KOPT-K1 (cell line): ENCODE results near the gene BNC2.
"Not testable (repeated sequence)": the region's sequence is repeated elsewhere in the genome, so short reads cannot be mapped to it uniquely, and the experiment has no call there.

ENCODE experiments used
- H3K27ac ChIP-seq: fragments of 200-600 bp; sonication (generic); 2 replicates; pipeline ENCODE4 v1.5.1; 2016; ENCODE audit warnings: antibody characterized with exemption, mild to moderate bottlenecking, low read depth, low read length; ENCODE audit not compliant: poor library complexity, severe bottlenecking
- H3K36me3 ChIP-seq: fragments of 200-600 bp; sonication (generic); 2 replicates; pipeline ENCODE4 v1.5.1; 2017; ENCODE audit warnings: antibody characterized with exemption, mild to moderate bottlenecking, low read length, moderate library complexity; ENCODE audit not compliant: insufficient read depth
- H3K9me3 ChIP-seq: fragments of 200-600 bp; sonication (generic); 2 replicates; pipeline ENCODE4 v1.5.1; 2017; ENCODE audit warnings: antibody characterized with exemption, low read length, mild to moderate bottlenecking; ENCODE audit not compliant: insufficient read depth, poor library complexity, severe bottlenecking

Gene BNC2

DNA sequence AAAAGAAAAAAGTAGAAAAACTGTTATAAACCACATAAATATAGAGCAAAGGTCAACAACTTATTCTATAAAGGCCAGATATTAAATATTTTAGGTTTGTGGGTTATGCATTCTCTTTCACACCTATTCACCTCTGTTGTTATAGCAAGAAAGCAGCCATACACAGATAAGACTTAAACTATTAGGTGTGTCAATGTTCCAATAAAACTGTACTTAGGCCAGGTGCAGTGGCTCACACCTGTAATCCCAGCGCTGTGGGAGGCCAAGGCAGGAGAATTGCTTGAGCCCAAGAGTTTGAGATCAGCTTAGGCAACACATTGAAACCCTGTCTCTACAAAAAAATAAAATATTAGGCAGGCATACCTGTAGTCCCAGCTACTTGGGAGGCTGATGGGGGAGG is 314.7 kb downstream of the BNC2 start:
- no peaks in the 10 kb centered on the region for H3K9me3 ChIP-seq
- H3K36me3 ChIP-seq: no peaks in the 10 kb centered on the region
- no peak overlapping the region for H3K27ac ChIP-seq

DNA sequence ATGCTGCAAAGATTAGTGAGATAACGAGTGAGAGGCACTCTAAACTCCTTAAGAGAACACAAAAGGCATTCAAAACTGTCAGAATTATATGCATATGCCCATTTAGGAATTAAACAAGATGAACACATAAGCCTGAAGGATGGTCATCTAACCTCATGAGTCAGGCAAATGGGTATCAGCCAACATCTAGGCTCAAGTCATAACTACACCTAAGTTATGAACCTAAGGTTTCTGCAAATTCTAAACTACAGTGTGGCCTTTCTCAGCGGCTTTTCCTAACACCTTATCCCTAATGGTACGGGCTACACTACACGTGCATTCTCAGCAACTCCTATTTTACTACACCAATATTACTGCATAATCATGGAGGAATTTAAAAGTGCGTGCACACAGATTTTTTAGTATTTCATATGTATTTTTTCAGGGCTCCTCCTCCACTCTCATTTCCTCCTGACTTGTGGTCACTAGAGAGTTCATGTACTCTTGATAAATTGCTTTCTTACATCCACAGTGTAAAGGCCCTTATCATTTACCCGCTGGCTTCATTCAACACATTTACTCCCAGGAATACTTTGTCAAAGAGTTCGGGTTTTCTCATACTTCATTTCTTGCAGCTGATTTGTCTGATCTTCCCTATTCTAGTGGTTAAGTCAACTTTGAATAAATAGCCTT is 316.5 kb downstream of the BNC2 start:
- H3K9me3 ChIP-seq: no peaks in the 10 kb centered on the region
- no peaks in the 10 kb centered on the region for H3K36me3 ChIP-seq
- H3K27ac ChIP-seq: no peak overlapping the region

- Histone ChIP-seq H3K27ac (no peak overlapping the region), H3K36me3 (no peaks in the 10 kb centered on the region), H3K9me3 (no peaks in the 10 kb centered on the region)
Observed at GRCh38 chr9:16552252-16552651, 318.2 kb downstream of the BNC2 start.

DNA sequence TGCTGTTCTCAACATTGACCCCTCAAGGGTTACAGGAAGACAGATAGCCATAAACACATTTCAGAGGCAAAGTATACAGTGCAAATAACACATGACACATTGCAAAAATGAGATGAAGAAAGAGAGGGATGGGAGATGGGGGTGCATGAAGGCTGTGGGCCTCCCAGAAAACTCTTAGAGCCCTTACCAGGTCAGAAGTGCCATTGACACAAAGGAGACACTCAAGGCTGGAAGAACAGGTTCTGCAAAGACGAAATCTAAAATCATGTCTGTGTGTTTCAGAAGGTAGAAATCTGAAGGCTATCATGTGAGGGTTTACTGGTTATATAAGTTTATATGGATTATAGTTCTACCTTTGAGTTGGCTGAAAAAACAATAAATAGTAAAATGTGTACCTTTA is 318.8 kb downstream of the BNC2 start:
- Histone ChIP-seq H3K27ac (no peak overlapping the region), H3K36me3 (no peaks in the 10 kb centered on the region)

GRCh38 chr9:16545639-16546038 is 324.8 kb downstream of the BNC2 start:
- Histone ChIP-seq H3K36me3 (no peaks in the 10 kb centered on the region), H3K27ac (no peak overlapping the region), H3K9me3 (no peaks in the 10 kb centered on the region)

More for the DNA sequence above, 318.8 kb downstream of the BNC2 start:
- no peaks in the 10 kb centered on the region for H3K9me3 ChIP-seq

GRCh38 chr9:16544842-16545241 is 325.6 kb downstream of the BNC2 start:
- Histone ChIP-seq H3K9me3 (no peaks in the 10 kb centered on the region), H3K27ac (no peak overlapping the region), H3K36me3 (no peaks in the 10 kb centered on the region)

DNA sequence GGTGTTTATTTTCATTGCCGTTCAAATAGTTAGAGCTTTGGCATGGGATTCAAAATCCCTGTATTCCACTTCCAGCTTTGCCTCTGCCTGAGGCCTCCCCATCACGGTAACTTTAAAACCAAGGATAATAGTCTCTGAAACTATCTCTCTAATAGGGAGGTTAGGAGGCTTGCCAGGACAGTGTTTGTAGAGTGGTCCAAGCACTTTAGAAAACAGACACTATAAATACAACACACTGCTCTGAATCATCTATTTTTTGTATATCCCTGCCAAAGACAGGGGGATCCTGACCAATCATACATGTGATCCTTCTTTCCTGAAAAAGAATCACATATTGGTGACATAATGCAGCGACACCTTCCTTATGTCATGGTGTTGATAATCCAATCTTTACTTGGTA is 326.8 kb downstream of the BNC2 start:
- Histone ChIP-seq H3K9me3 (no peaks in the 10 kb centered on the region), H3K27ac (no peak overlapping the region), H3K36me3 (no peaks in the 10 kb centered on the region)

- H3K36me3 ChIP-seq: no peaks in the 10 kb centered on the region
- no peaks in the 10 kb centered on the region for H3K9me3 ChIP-seq
- H3K27ac ChIP-seq: no peak overlapping the region
Observed at GRCh38 chr9:16543225-16543624, 327.2 kb downstream of the BNC2 start.

DNA sequence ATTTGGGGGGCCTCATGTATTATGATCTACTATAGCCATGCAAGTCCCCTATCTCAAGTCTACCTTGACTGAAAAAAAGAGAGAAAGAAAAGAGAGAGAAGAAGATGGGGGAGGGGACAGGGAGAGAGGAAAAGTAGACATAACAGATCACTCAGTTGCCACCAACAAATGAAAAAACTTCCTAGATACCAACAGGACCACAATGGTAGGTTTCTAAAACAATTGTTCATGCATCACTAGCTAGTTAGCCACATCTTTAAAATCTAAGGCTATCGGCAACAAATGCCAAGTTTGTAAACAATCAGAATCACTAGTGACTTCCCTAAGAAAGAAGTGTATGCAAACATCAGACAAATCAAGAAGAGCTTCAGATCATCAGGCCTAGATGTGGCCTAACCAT is 328.2 kb downstream of the BNC2 start:
- H3K36me3 ChIP-seq: no peaks in the 10 kb centered on the region
- no peaks in the 10 kb centered on the region for H3K9me3 ChIP-seq
- H3K27ac ChIP-seq: no peak overlapping the region

GRCh38 chr9:16540743-16541613 is 329.5 kb downstream of the BNC2 start:
- Histone ChIP-seq H3K27ac (no peak overlapping the region), H3K36me3 (no peaks in the 10 kb centered on the region), H3K9me3 (no peaks in the 10 kb centered on the region)

GRCh38 chr9:16539626-16540025 is 330.8 kb downstream of the BNC2 start:
- not testable (repeated sequence) for H3K27ac ChIP-seq, H3K36me3 ChIP-seq, H3K9me3 ChIP-seq

- Histone ChIP-seq H3K27ac (no peak overlapping the region), H3K9me3 (no peaks in the 10 kb centered on the region), H3K36me3 (no peaks in the 10 kb centered on the region)
Observed at GRCh38 chr9:16535555-16535954, 334.9 kb downstream of the BNC2 start.

GRCh38 chr9:16532681-16533450 is 337.6 kb downstream of the BNC2 start:
- no peak overlapping the region for H3K27ac ChIP-seq
- no peaks in the 10 kb centered on the region for H3K9me3 ChIP-seq
- H3K36me3 ChIP-seq: no peaks in the 10 kb centered on the region

GRCh38 chr9:16532272-16532671 is 338.2 kb downstream of the BNC2 start:
- no peaks in the 10 kb centered on the region for H3K36me3 ChIP-seq
- no peak overlapping the region for H3K27ac ChIP-seq
- H3K9me3 ChIP-seq: no peaks in the 10 kb centered on the region
